Endothelial cell of umbilical vein (primary cell): Measurements from ENCODE around the gene BRCA2.
"Not testable (repeated sequence)": the region's sequence is repeated elsewhere in the genome, so short reads cannot be mapped to it uniquely, and the experiment has no call there.

Experiments used
- EZH2 ChIP-seq: IDR thresholded peaks from 2 replicates; pipeline ENCODE4 v1.6.1; 2012; ENCODE audit warnings: borderline replicate concordance, low read depth, mild to moderate bottlenecking, moderate library complexity, low read length, inconsistent platforms; ENCODE audit not compliant: severe bottlenecking
- GATA2 ChIP-seq: IDR thresholded peaks from 2 replicates; pipeline ENCODE4 v1.7.0; 2011; ENCODE audit warnings: low read depth, mild to moderate bottlenecking, moderate library complexity, mixed read lengths, low read length; ENCODE audit not compliant: insufficient read length, insufficient read depth
- MYC ChIP-seq: IDR thresholded peaks from one replicate; pipeline ENCODE4 v1.6.1; 2011; ENCODE audit warnings: mild to moderate bottlenecking, low read depth, low read length
- POLR2A ChIP-seq: IDR thresholded peaks from 2 replicates; pipeline ENCODE4 v1.6.1; 2012; ENCODE audit warnings: low read depth, mild to moderate bottlenecking, control low read depth, low read length
- POLR2AphosphoS5 ChIP-seq: IDR thresholded peaks from 2 replicates; pipeline ENCODE4 v1.6.1; 2012; ENCODE audit warnings: low read depth, mild to moderate bottlenecking, control low read depth, low read length, moderate library complexity; ENCODE audit not compliant: insufficient read depth
- TF ChIP-seq, protein P1 (sequence below), 2 donors: IDR thresholded peaks; 1 replicate in 1 of 2; 2 replicates in 1 of 2; pipeline ENCODE4 v1.5.1; 2011; ENCODE audit warnings: low read length in 2 of 2, mild to moderate bottlenecking in 2 of 2, moderate library complexity in 2 of 2, control low read depth in 1 of 2, inconsistent platforms in 1 of 2, low read depth in 1 of 2; ENCODE audit not compliant: insufficient read depth in 1 of 2; ENCODE audit errors: extremely low read depth in 1 of 2

DNA sequence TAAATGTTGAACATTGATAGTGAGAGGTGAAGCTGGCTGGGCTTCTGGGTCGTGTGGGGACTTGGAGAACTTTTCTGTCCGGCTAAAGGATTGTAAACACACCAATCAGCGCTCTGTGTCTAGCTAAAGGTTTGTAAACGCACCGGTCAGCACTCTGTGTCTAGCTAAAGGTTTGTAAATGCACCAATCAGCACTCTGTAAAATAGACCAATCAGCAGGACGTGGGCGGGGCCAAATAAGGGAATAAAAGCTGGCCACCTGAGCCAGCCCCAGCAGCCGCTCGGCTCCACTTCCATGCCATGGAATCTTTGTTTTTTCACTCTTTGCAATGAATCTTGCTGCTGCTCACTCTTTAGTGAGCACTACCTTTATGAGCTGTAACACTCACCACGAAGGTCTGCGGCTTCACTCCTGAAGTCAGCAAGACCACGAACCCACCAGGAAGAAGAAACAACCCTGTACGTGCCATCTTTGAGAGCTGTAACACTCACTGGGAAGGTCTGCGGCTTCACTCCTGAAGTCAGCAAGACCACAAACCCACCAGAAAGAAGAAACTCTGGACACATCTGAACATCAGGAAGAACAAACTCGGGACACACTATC lies 35.6 kb downstream of the BRCA2 start:
- TF ChIP-seq, protein P1, sequence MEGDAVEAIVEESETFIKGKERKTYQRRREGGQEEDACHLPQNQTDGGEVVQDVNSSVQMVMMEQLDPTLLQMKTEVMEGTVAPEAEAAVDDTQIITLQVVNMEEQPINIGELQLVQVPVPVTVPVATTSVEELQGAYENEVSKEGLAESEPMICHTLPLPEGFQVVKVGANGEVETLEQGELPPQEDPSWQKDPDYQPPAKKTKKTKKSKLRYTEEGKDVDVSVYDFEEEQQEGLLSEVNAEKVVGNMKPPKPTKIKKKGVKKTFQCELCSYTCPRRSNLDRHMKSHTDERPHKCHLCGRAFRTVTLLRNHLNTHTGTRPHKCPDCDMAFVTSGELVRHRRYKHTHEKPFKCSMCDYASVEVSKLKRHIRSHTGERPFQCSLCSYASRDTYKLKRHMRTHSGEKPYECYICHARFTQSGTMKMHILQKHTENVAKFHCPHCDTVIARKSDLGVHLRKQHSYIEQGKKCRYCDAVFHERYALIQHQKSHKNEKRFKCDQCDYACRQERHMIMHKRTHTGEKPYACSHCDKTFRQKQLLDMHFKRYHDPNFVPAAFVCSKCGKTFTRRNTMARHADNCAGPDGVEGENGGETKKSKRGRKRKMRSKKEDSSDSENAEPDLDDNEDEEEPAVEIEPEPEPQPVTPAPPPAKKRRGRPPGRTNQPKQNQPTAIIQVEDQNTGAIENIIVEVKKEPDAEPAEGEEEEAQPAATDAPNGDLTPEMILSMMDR (IDR thresholded peaks at IDR 0.05; ENCODE audit: extremely low read depth in 1 of 2, insufficient read depth in 1 of 2, low read depth in 1 of 2, low read length in 2 of 2) = not testable (repeated sequence)
- not testable (repeated sequence) for TF ChIP-seq GATA2, POLR2A, POLR2AphosphoS5, EZH2, MYC
